ENCODE results near the gene MTX1.

- TF ChIP-seq POLR2A (IDR thresholded peaks at IDR 0.05) = no peak
- TF ChIP-seq, protein P1, sequence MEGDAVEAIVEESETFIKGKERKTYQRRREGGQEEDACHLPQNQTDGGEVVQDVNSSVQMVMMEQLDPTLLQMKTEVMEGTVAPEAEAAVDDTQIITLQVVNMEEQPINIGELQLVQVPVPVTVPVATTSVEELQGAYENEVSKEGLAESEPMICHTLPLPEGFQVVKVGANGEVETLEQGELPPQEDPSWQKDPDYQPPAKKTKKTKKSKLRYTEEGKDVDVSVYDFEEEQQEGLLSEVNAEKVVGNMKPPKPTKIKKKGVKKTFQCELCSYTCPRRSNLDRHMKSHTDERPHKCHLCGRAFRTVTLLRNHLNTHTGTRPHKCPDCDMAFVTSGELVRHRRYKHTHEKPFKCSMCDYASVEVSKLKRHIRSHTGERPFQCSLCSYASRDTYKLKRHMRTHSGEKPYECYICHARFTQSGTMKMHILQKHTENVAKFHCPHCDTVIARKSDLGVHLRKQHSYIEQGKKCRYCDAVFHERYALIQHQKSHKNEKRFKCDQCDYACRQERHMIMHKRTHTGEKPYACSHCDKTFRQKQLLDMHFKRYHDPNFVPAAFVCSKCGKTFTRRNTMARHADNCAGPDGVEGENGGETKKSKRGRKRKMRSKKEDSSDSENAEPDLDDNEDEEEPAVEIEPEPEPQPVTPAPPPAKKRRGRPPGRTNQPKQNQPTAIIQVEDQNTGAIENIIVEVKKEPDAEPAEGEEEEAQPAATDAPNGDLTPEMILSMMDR (IDR thresholded peaks at IDR 0.05) = no peak
Observed at GRCh38 chr1:155184351-155184811, 24.1 kb upstream of the MTX1 start.
